PC-9 (cell line): ENCODE results near the gene SLC12A4. TPM values are rescaled to one million over a fixed set of nuclear protein-coding genes. Genes with fewer than 3 reads are reported as not detected.
A peak's percentile ranks its signal among the peaks of the same experiment; 100 is the strongest.

Experiments used
- BruUV-seq: library from RNA; stranded (reverse); fragments of 400-500 nt; replicated peaks from 2 replicates; lab custom pipeline; 2021; lab: Mats Ljungman, UMichigan
- CTCF ChIA-PET: fragments of 300-600 bp; sonication (Branson Sonifier 250); formaldehyde crosslinking; loops from one replicate; lab custom pipeline; 2022; ENCODE audit warnings: antibody characterized with exemption; lab: Charles Lee
- POLR2A ChIA-PET: fragments of 300-600 bp; sonication (Branson Sonifier 250); formaldehyde crosslinking; loops from one replicate; lab custom pipeline; 2022; ENCODE audit warnings: antibody characterized with exemption; ENCODE audit not compliant: unreplicated experiment; lab: Charles Lee
- DNase-seq, 2 experiments: peaks; one replicate each; pipeline versions ENCODE4 v3.0.0 to v3.0.0-alpha.2; 2015 to 2022; ENCODE audit warnings: mixed read lengths in 1 of 2
- H2AFZ ChIP-seq: fragments of 200-600 bp; sonication (generic); 2 replicates; pipeline ENCODE4 v1.8.1; 2017; ENCODE audit warnings: antibody characterized with exemption
- H3F3A ChIP-seq: fragments of 200-600 bp; sonication (generic); 2 replicates; pipeline ENCODE4 v1.8.1; 2017; ENCODE audit warnings: antibody characterized with exemption, mild to moderate bottlenecking, low read depth; ENCODE audit not compliant: insufficient read depth
- H3K27ac ChIP-seq: fragments of 200-600 bp; sonication (generic); 2 replicates; pipeline ENCODE4 v1.6.1; 2016; ENCODE audit warnings: mixed run types
- H3K27me3 ChIP-seq: fragments of 200-600 bp; sonication (generic); 2 replicates; pipeline ENCODE4 v1.6.1; 2016; ENCODE audit warnings: low read depth, mixed run types; ENCODE audit not compliant: insufficient read depth
- H3K36me3 ChIP-seq: fragments of 200-600 bp; sonication (generic); 2 replicates; pipeline ENCODE4 v1.6.1; 2016; ENCODE audit warnings: low read depth, mixed run types
- H3K4me1 ChIP-seq: fragments of 200-600 bp; sonication (generic); replicated peaks from 2 replicates; pipeline ENCODE4 v1.6.1; 2016; ENCODE audit warnings: mixed run types; ENCODE audit not compliant: insufficient read depth
- H3K4me2 ChIP-seq: fragments of 200-600 bp; sonication (generic); 2 replicates; pipeline ENCODE4 v1.6.1; 2017; ENCODE audit warnings: mixed run types
- H3K4me3 ChIP-seq: fragments of 200-600 bp; sonication (generic); 2 replicates; pipeline ENCODE4 v1.6.1; 2016; ENCODE audit warnings: mixed run types
- H3K79me2 ChIP-seq: fragments of 200-600 bp; sonication (generic); 2 replicates; pipeline ENCODE4 v1.6.1; 2017; ENCODE audit warnings: low read depth, mixed run types
- H3K9me2 ChIP-seq: fragments of 200-600 bp; sonication (generic); 2 replicates; pipeline ENCODE4 v1.8.1; 2017; ENCODE audit warnings: mild to moderate bottlenecking; ENCODE audit not compliant: insufficient read depth
- H3K9me3 ChIP-seq: fragments of 200-600 bp; sonication (generic); 2 replicates; pipeline ENCODE4 v1.8.1; 2016; ENCODE audit warnings: low read depth; ENCODE audit not compliant: insufficient read depth
- H4K20me1 ChIP-seq: fragments of 200-600 bp; sonication (generic); 2 replicates; pipeline ENCODE4 v1.8.1; 2017; ENCODE audit not compliant: insufficient read depth
- CTCF ChIP-seq: fragments of 200-600 bp; sonication (generic); conservative IDR thresholded peaks from 2 replicates; pipeline ENCODE4 v1.6.1; 2017; ENCODE audit warnings: mixed run types, antibody characterized with exemption, mild to moderate bottlenecking, moderate library complexity
- EZH2 ChIP-seq: fragments of 200-600 bp; sonication (generic); IDR thresholded peaks from 2 replicates; pipeline ENCODE4 v1.8.0; 2017; ENCODE audit warnings: antibody characterized with exemption, low read depth
- intact Hi-C: fragments of 100-400 bp; cut with micrococcal nuclease; formaldehyde crosslinking; loops from one replicate; pipeline ENCODE4 v1.10.0; 2022; ENCODE audit not compliant: unreplicated experiment
- total RNA-seq: library from RNA; stranded (reverse); gene quantifications from 2 replicates; pipeline ENCODE4 v1.2.3, GENCODE V29; 2021

Gene SLC12A4
- total RNA-seq, 1 experiment from 2014 or later: 27.0 TPM

GRCh38 chr16:67993207-67994039, 25.0 kb upstream of the SLC12A4 start:
- Histone ChIP-seq H3K4me1 (no peaks in the 10 kb centered on the region), H3K4me3 (no peak overlapping the region), H3K27me3 (no peaks in the 10 kb centered on the region), H2AFZ (no peak overlapping the region), H3F3A (no peaks in the 10 kb centered on the region), H3K36me3 (no peaks in the 10 kb centered on the region), H3K9me3 (no peaks in the 10 kb centered on the region), H3K27ac (no peak overlapping the region), H3K4me2 (peak overlapping the region; percentile 58), H3K79me2 (no peaks in the 10 kb centered on the region), H3K9me2 (no peaks in the 10 kb centered on the region), H4K20me1 (no peaks in the 10 kb centered on the region)
- no TSS peak for BruUV-seq
- peak; percentile 94 for TF ChIP-seq CTCF
- no peak for TF ChIP-seq EZH2
- intact Hi-C loops: loop anchor here (1.0 to 2.0 kb wide), 3 partner anchors 39 to 236 kb away; no protein-coding TSS in a partner anchor
- DNase-seq: peak in 1 of 2 experiments; percentile 75
- POLR2A ChIA-PET: no interaction called here
- CTCF ChIA-PET: interaction anchor here (0.6 kb wide), 5 partner anchors 10 to 128 kb away, joined by 3 to 13 read pairs (median 6); no protein-coding TSS in a partner anchor

GRCh38 chr16:67992661-67993206, 24.3 kb upstream of the SLC12A4 start:
- CTCF ChIA-PET: no interaction called here
- Histone ChIP-seq H3K27ac (no peak overlapping the region), H2AFZ (no peak overlapping the region)

GRCh38 chr16:67990018-67990386, 21.6 kb upstream of the SLC12A4 start:
- no peaks in the 10 kb centered on the region for H3K36me3 ChIP-seq
- BruUV-seq: no TSS peak
- TF ChIP-seq CTCF: no peak
- TF ChIP-seq EZH2: no peak
- H3K4me2 ChIP-seq: no peak overlapping the region
- H3K9me3 ChIP-seq: no peaks in the 10 kb centered on the region
- intact Hi-C loops: no loop called here
- no peak overlapping the region for H3K27ac ChIP-seq
- no peak for DNase-seq
- no peaks in the 10 kb centered on the region for H4K20me1 ChIP-seq
- CTCF ChIA-PET: no interaction called here
- no peak overlapping the region for H2AFZ ChIP-seq
- no peaks in the 10 kb centered on the region for H3K79me2 ChIP-seq
- no peaks in the 10 kb centered on the region for H3K27me3 ChIP-seq
- H3K4me1 ChIP-seq: peaks cover 5% of the 10 kb centered on the region
- H3K9me2 ChIP-seq: no peaks in the 10 kb centered on the region
- H3K4me3 ChIP-seq: no peak overlapping the region
- no peaks in the 10 kb centered on the region for H3F3A ChIP-seq
- POLR2A ChIA-PET: no interaction called here

More at GRCh38 chr16:67992661-67993206, 24.3 kb upstream of the SLC12A4 start:
- peak overlapping the region; percentile 58 for H3K4me2 ChIP-seq
- TF ChIP-seq EZH2 (no peak), CTCF (no peak)
- H4K20me1 ChIP-seq: no peaks in the 10 kb centered on the region
- POLR2A ChIA-PET: no interaction called here
- DNase-seq: no peak
- H3K36me3 ChIP-seq: no peaks in the 10 kb centered on the region
- H3K79me2 ChIP-seq: no peaks in the 10 kb centered on the region
- intact Hi-C loops: loop anchor here (1.0 to 2.0 kb wide), 3 partner anchors 40 to 237 kb away; no protein-coding TSS in a partner anchor
- BruUV-seq: no TSS peak
- no peaks in the 10 kb centered on the region for H3K4me1 ChIP-seq
- H3K27me3 ChIP-seq: no peaks in the 10 kb centered on the region
- H3K4me3 ChIP-seq: no peak overlapping the region
- H3K9me3 ChIP-seq: no peaks in the 10 kb centered on the region
- H3K9me2 ChIP-seq: no peaks in the 10 kb centered on the region
- no peaks in the 10 kb centered on the region for H3F3A ChIP-seq
